Measurements from ENCODE around the gene RPS3. TPM values are rescaled to one million over a fixed set of nuclear protein-coding genes. Genes with fewer than 3 reads are reported as not detected.

The RPS3 gene
- total and polyA plus RNA-seq, 2 donors (not counting 1 experiment from before 2014, with no cell fraction given), result 1,593 to 3,359 TPM

- Histone ChIP-seq H3K27ac (ENCODE audit: insufficient read depth, low read length) (no peak overlapping the region), H3K9ac (ENCODE audit: insufficient read depth, low read length) (no peak overlapping the region), H3K79me2 (ENCODE audit: control insufficient read depth, insufficient read depth, low read length) (no peaks in the 10 kb centered on the region), H3K27me3 (ENCODE audit: control insufficient read depth, insufficient read depth, low read length) (no peaks in the 10 kb centered on the region), H3K9me3 (ENCODE audit: control insufficient read depth, insufficient read depth, low read depth, low read length) (no peaks in the 10 kb centered on the region), H3K4me2 (ENCODE audit: extremely low read depth, insufficient read depth, low read length) (no peak overlapping the region), H2AFZ (ENCODE audit: low read length) (no peak overlapping the region), H3K4me1 (ENCODE audit: control insufficient read depth, extremely low read depth, insufficient read depth, low read length) (no peaks in the 10 kb centered on the region), H3K36me3 (ENCODE audit: control insufficient read depth, insufficient read depth, low read length) (no peaks in the 10 kb centered on the region), H3K4me3 (replicated peaks in 1 of 4; ENCODE audit: control extremely low read depth in 1 of 4, insufficient read depth in 1 of 4, low read depth in 3 of 4, low read length in 4 of 4) (no peak overlapping the region), H4K20me1 (ENCODE audit: control insufficient read depth, extremely low read depth, insufficient read depth, low read length) (no peaks in the 10 kb centered on the region)
- no peak for DNase-seq (ENCODE audit: low read depth in 2 of 2)
- TF ChIP-seq, protein P1, sequence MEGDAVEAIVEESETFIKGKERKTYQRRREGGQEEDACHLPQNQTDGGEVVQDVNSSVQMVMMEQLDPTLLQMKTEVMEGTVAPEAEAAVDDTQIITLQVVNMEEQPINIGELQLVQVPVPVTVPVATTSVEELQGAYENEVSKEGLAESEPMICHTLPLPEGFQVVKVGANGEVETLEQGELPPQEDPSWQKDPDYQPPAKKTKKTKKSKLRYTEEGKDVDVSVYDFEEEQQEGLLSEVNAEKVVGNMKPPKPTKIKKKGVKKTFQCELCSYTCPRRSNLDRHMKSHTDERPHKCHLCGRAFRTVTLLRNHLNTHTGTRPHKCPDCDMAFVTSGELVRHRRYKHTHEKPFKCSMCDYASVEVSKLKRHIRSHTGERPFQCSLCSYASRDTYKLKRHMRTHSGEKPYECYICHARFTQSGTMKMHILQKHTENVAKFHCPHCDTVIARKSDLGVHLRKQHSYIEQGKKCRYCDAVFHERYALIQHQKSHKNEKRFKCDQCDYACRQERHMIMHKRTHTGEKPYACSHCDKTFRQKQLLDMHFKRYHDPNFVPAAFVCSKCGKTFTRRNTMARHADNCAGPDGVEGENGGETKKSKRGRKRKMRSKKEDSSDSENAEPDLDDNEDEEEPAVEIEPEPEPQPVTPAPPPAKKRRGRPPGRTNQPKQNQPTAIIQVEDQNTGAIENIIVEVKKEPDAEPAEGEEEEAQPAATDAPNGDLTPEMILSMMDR (conservative IDR thresholded peaks at IDR 0.05 in 1 of 2, IDR thresholded peaks at IDR 0.05 in 1 of 2; ENCODE audit: low read depth in 1 of 2, low read length in 2 of 2), result no peak
- TF ChIP-seq EZH2 (IDR thresholded peaks at IDR 0.05; ENCODE audit: low read length, missing control alignments), result no peak
These were observed 19.1 kb upstream of the RPS3 start for GRCh38 chr11:75380245-75380644.

- Histone ChIP-seq H3K27ac (ENCODE audit: insufficient read depth, low read length) (no peak overlapping the region), H3K4me2 (ENCODE audit: extremely low read depth, insufficient read depth, low read length) (no peak overlapping the region), H3K4me3 (replicated peaks in 1 of 4; ENCODE audit: control extremely low read depth in 1 of 4, insufficient read depth in 1 of 4, low read depth in 3 of 4, low read length in 4 of 4) (no peak overlapping the region), H3K9ac (ENCODE audit: insufficient read depth, low read length) (no peak overlapping the region), H2AFZ (ENCODE audit: low read length) (no peak overlapping the region), H3K79me2 (ENCODE audit: control insufficient read depth, insufficient read depth, low read length) (no peaks in the 10 kb centered on the region), H3K4me1 (ENCODE audit: control insufficient read depth, extremely low read depth, insufficient read depth, low read length) (no peaks in the 10 kb centered on the region), H3K27me3 (ENCODE audit: control insufficient read depth, insufficient read depth, low read length) (no peaks in the 10 kb centered on the region), H3K9me3 (ENCODE audit: control insufficient read depth, insufficient read depth, low read depth, low read length) (no peaks in the 10 kb centered on the region), H4K20me1 (ENCODE audit: control insufficient read depth, extremely low read depth, insufficient read depth, low read length) (no peaks in the 10 kb centered on the region), H3K36me3 (ENCODE audit: control insufficient read depth, insufficient read depth, low read length) (no peaks in the 10 kb centered on the region)
- no peak for TF ChIP-seq EZH2 (IDR thresholded peaks at IDR 0.05; ENCODE audit: low read length, missing control alignments)
- TF ChIP-seq, protein P1 (conservative IDR thresholded peaks at IDR 0.05 in 1 of 2, IDR thresholded peaks at IDR 0.05 in 1 of 2; ENCODE audit: low read depth in 1 of 2, low read length in 2 of 2), result no peak
- no peak for DNase-seq (ENCODE audit: low read depth in 2 of 2)
These were observed 18.4 kb upstream of the RPS3 start for GRCh38 chr11:75380716-75381420.

- no peak overlapping the region for H3K9ac ChIP-seq (ENCODE audit: insufficient read depth, low read length)
- H3K36me3 ChIP-seq (ENCODE audit: control insufficient read depth, insufficient read depth, low read length), result no peaks in the 10 kb centered on the region
- H3K79me2 ChIP-seq (ENCODE audit: control insufficient read depth, insufficient read depth, low read length), result no peaks in the 10 kb centered on the region
- no peaks in the 10 kb centered on the region for H3K27me3 ChIP-seq (ENCODE audit: control insufficient read depth, insufficient read depth, low read length)
- H3K27ac ChIP-seq (ENCODE audit: insufficient read depth, low read length), result no peak overlapping the region
- H3K4me1 ChIP-seq (ENCODE audit: control insufficient read depth, extremely low read depth, insufficient read depth, low read length), result no peaks in the 10 kb centered on the region
- H4K20me1 ChIP-seq (ENCODE audit: control insufficient read depth, extremely low read depth, insufficient read depth, low read length), result no peaks in the 10 kb centered on the region
- no peaks in the 10 kb centered on the region for H3K9me3 ChIP-seq (ENCODE audit: control insufficient read depth, insufficient read depth, low read depth, low read length)
- TF ChIP-seq, protein P1 (conservative IDR thresholded peaks at IDR 0.05 in 1 of 2, IDR thresholded peaks at IDR 0.05 in 1 of 2; ENCODE audit: low read depth in 1 of 2, low read length in 2 of 2), result no peak
- no peak for TF ChIP-seq EZH2 (IDR thresholded peaks at IDR 0.05; ENCODE audit: low read length, missing control alignments)
- no peak for DNase-seq (ENCODE audit: low read depth in 2 of 2)
- H2AFZ ChIP-seq (ENCODE audit: low read length), result no peak overlapping the region
- H3K4me3 ChIP-seq (replicated peaks in 1 of 4; ENCODE audit: control extremely low read depth in 1 of 4, insufficient read depth in 1 of 4, low read depth in 3 of 4, low read length in 4 of 4), result no peak overlapping the region
- H3K4me2 ChIP-seq (ENCODE audit: extremely low read depth, insufficient read depth, low read length), result no peak overlapping the region
These were observed 16.1 kb upstream of the RPS3 start for GRCh38 chr11:75383246-75383645.
